Measurements from ENCODE around the gene VPS8.

DNA sequence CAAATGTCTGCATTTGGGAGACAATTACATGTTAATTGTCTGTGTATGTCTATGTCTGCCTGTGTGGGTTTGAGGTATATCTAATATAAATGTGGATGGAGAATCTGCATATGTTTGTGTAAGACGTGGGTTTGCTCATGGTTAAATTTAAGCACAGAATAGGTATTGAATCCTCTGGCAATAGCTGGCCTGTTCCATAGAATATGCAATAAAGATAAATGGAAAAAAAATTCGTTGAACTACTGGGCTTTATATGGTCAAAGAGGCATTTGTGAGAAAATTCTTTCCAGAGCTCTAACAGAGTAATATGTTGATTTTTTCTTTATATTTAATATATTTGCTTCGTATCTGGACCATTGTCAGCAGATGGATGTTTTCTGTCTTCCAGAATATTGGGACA, 1.4 kb downstream of the VPS8 start:
- TF ChIP-seq, protein P1, sequence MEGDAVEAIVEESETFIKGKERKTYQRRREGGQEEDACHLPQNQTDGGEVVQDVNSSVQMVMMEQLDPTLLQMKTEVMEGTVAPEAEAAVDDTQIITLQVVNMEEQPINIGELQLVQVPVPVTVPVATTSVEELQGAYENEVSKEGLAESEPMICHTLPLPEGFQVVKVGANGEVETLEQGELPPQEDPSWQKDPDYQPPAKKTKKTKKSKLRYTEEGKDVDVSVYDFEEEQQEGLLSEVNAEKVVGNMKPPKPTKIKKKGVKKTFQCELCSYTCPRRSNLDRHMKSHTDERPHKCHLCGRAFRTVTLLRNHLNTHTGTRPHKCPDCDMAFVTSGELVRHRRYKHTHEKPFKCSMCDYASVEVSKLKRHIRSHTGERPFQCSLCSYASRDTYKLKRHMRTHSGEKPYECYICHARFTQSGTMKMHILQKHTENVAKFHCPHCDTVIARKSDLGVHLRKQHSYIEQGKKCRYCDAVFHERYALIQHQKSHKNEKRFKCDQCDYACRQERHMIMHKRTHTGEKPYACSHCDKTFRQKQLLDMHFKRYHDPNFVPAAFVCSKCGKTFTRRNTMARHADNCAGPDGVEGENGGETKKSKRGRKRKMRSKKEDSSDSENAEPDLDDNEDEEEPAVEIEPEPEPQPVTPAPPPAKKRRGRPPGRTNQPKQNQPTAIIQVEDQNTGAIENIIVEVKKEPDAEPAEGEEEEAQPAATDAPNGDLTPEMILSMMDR (IDR thresholded peaks at IDR 0.05), result no peak
- TF ChIP-seq POLR2A (IDR thresholded peaks at IDR 0.05) (no peak), EP300 (IDR thresholded peaks at IDR 0.05) (no peak)
